OCI-LY7 (cell line): Measurements from ENCODE around the gene THRB. TPM values are rescaled to one million over a fixed set of nuclear protein-coding genes. Genes with fewer than 3 reads are reported as not detected.

ENCODE experiments used
- BruUV-seq: library from RNA; stranded (reverse); fragments of 400-500 nt; replicated peaks from 2 replicates; lab custom pipeline; 2021; lab: Mats Ljungman, UMichigan
- CTCF ChIA-PET: fragments of 300-600 bp; sonication (Branson Sonifier 250); formaldehyde crosslinking; loops from one replicate; lab custom pipeline; 2022; ENCODE audit warnings: antibody characterized with exemption; ENCODE audit not compliant: unreplicated experiment; lab: Charles Lee
- POLR2A ChIA-PET: fragments of 300-600 bp; sonication (Branson Sonifier 250); formaldehyde crosslinking; loops from one replicate; lab custom pipeline; 2022; ENCODE audit warnings: antibody characterized with exemption; lab: Charles Lee
- DNase-seq: peaks from one replicate; pipeline ENCODE4 v3.0.0-alpha.2; 2015; ENCODE audit warnings: low spot score
- H2AFZ ChIP-seq: fragments of 200-600 bp; sonication (generic), shearing (Covaris generic); 2 replicates; pipeline ENCODE4 v1.6.1; 2014; ENCODE audit warnings: mild to moderate bottlenecking, antibody characterized with exemption, low read length, moderate library complexity
- H3K27ac ChIP-seq: fragments of 200-600 bp; sonication (generic); 2 replicates; pipeline ENCODE4 v1.5.1; 2014; ENCODE audit warnings: mixed run types, low read depth, mild to moderate bottlenecking, moderate library complexity, low read length, inconsistent platforms; ENCODE audit not compliant: poor library complexity, severe bottlenecking
- H3K36me3 ChIP-seq: fragments of 200-600 bp; sonication (generic); 2 replicates; pipeline ENCODE4 v1.6.1; 2014; ENCODE audit warnings: mild to moderate bottlenecking, antibody characterized with exemption, low read length, moderate library complexity, mixed read lengths; ENCODE audit not compliant: insufficient read depth
- H3K4me1 ChIP-seq: fragments of 200-600 bp; sonication (generic); 2 replicates; pipeline ENCODE4 v1.5.1; 2014; ENCODE audit warnings: mild to moderate bottlenecking, low read length; ENCODE audit not compliant: insufficient read depth, poor library complexity, severe bottlenecking
- H3K4me2 ChIP-seq: fragments of 200-600 bp; sonication (generic); 2 replicates; pipeline ENCODE4 v1.6.1; 2014; ENCODE audit warnings: mild to moderate bottlenecking, low read length
- H3K4me3 ChIP-seq: fragments of 200-600 bp; sonication (generic); 2 replicates; pipeline ENCODE4 v1.5.1; 2014; ENCODE audit warnings: mild to moderate bottlenecking, low read depth, low read length; ENCODE audit not compliant: poor library complexity, severe bottlenecking
- H3K79me2 ChIP-seq: fragments of 200-600 bp; sonication (generic); 2 replicates; pipeline ENCODE4 v1.6.1; 2016; ENCODE audit warnings: low read depth, mild to moderate bottlenecking, low read length, moderate library complexity, mixed read lengths; ENCODE audit not compliant: insufficient read depth
- H3K9me2 ChIP-seq: fragments of 200-600 bp; sonication (generic); 2 replicates; pipeline ENCODE4 v1.6.1; 2016; ENCODE audit warnings: mild to moderate bottlenecking, low read length, mixed read lengths; ENCODE audit not compliant: insufficient read depth
- H3K9me3 ChIP-seq: fragments of 200-600 bp; sonication (generic); 2 replicates; pipeline ENCODE4 v1.6.1; 2014; ENCODE audit warnings: mild to moderate bottlenecking, mixed run types, low read length, mixed read lengths
- H4K20me1 ChIP-seq: fragments of 200-600 bp; sonication (generic); 2 replicates; pipeline ENCODE4 v1.6.1; 2014; ENCODE audit warnings: mild to moderate bottlenecking, antibody characterized with exemption, low read length, moderate library complexity, mixed read lengths; ENCODE audit not compliant: insufficient read depth
- EZH2phosphoT487 ChIP-seq: fragments of 200-600 bp; sonication (generic); IDR thresholded peaks from 2 replicates; pipeline ENCODE4 v1.6.1; 2018; ENCODE audit warnings: low read depth, borderline replicate concordance, mild to moderate bottlenecking, mixed run types, antibody characterized with exemption, low read length, moderate library complexity, mixed read lengths
- intact Hi-C: fragments of 100-400 bp; cut with micrococcal nuclease; formaldehyde crosslinking; loops from one replicate; pipeline ENCODE4 v1.10.0; 2022; ENCODE audit not compliant: unreplicated experiment
- total RNA-seq, 2 experiments: library from RNA; depleted of rRNA in 1 of 2; stranded (reverse); fragments of >200 nt in 1 of 2; shearing (Covaris generic) in 1 of 2; gene quantifications; 2 replicates each; pipeline ENCODE4 v1.2.3, GENCODE V29; 2014 to 2022
- TF ChIP-seq, protein P1 (sequence below): fragments of 200-600 bp; sonication (generic); conservative IDR thresholded peaks from 2 replicates; pipeline ENCODE4 v1.5.1; 2014; ENCODE audit warnings: mild to moderate bottlenecking, antibody characterized with exemption, low read length, moderate library complexity, mixed read lengths

The THRB gene
- total RNA-seq, 2 experiments from 2014 or later: not detected

DNA sequence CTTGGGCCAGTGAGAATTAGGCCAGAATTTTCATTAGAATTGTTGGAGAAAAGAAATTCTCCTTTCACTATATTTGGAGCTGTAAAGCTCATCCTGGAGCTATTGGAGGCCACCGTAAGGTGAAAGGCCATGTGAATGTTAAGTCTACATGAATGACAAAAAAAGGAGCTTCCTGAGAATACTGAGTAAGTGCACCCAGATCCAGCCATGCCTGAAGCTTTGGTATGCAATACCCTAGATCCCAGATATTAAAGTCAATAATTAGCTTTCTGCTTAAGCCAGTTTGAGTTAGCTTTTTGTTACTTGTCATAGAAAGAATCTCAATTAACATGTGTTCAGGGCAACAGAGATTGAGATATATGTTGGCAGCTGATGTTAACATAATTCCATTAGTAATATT, 377.1 kb downstream of the THRB start:
- H3K27ac ChIP-seq: no peak overlapping the region
- no peaks in the 10 kb centered on the region for H3K36me3 ChIP-seq
- no peaks in the 10 kb centered on the region for H3K4me1 ChIP-seq
- intact Hi-C loops: no loop called here
- POLR2A ChIA-PET: interaction anchor here (0.6 to 1.4 kb wide), 8 partner anchors 9 to 283 kb away, joined by 3 to 9 read pairs (median 3); no protein-coding TSS in a partner anchor
- H4K20me1 ChIP-seq: no peaks in the 10 kb centered on the region
- H3K79me2 ChIP-seq: no peaks in the 10 kb centered on the region
- H2AFZ ChIP-seq: no peak overlapping the region
- no peaks in the 10 kb centered on the region for H3K9me2 ChIP-seq
- H3K9me3 ChIP-seq: no peaks in the 10 kb centered on the region
- no TSS peak for BruUV-seq
- no peak overlapping the region for H3K4me2 ChIP-seq
- TF ChIP-seq, protein P1, sequence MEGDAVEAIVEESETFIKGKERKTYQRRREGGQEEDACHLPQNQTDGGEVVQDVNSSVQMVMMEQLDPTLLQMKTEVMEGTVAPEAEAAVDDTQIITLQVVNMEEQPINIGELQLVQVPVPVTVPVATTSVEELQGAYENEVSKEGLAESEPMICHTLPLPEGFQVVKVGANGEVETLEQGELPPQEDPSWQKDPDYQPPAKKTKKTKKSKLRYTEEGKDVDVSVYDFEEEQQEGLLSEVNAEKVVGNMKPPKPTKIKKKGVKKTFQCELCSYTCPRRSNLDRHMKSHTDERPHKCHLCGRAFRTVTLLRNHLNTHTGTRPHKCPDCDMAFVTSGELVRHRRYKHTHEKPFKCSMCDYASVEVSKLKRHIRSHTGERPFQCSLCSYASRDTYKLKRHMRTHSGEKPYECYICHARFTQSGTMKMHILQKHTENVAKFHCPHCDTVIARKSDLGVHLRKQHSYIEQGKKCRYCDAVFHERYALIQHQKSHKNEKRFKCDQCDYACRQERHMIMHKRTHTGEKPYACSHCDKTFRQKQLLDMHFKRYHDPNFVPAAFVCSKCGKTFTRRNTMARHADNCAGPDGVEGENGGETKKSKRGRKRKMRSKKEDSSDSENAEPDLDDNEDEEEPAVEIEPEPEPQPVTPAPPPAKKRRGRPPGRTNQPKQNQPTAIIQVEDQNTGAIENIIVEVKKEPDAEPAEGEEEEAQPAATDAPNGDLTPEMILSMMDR: no peak
- no peak for TF ChIP-seq EZH2phosphoT487
- no peak for DNase-seq
- CTCF ChIA-PET: no interaction called here
- H3K4me3 ChIP-seq: no peak overlapping the region

DNA sequence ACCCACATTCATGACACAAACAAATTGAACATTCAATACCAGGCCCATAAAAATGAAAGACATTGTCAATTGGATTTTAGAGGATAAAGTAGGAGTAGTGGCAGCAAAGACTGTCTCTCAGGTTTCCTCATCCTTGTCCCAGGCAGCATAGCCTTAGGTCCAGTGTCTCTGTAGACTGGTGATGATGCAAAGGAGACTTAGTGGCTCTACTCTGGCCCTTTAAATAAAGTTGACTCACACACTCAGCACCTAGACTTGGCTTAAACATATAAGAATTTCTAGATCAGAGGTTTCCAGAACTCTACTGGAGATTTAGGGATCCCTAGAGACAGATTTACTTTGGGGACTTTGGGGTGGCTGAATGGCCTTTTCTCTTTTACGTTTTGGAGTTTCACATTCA, 382.9 kb downstream of the THRB start:
- no TSS peak for BruUV-seq
- ChIA-PET POLR2A (no interaction called here), CTCF (no interaction called here)
- H3K79me2 ChIP-seq: no peaks in the 10 kb centered on the region
- H3K4me3 ChIP-seq: no peak overlapping the region
- no peaks in the 10 kb centered on the region for H4K20me1 ChIP-seq
- intact Hi-C loops: no loop called here
- H3K27ac ChIP-seq: no peak overlapping the region
- H3K4me2 ChIP-seq: no peak overlapping the region
- no peaks in the 10 kb centered on the region for H3K9me2 ChIP-seq
- TF ChIP-seq EZH2phosphoT487: no peak
- TF ChIP-seq, protein P1: no peak
- DNase-seq: no peak
- H2AFZ ChIP-seq: no peak overlapping the region
- H3K36me3 ChIP-seq: no peaks in the 10 kb centered on the region
- no peaks in the 10 kb centered on the region for H3K4me1 ChIP-seq
- H3K9me3 ChIP-seq: no peaks in the 10 kb centered on the region

DNA sequence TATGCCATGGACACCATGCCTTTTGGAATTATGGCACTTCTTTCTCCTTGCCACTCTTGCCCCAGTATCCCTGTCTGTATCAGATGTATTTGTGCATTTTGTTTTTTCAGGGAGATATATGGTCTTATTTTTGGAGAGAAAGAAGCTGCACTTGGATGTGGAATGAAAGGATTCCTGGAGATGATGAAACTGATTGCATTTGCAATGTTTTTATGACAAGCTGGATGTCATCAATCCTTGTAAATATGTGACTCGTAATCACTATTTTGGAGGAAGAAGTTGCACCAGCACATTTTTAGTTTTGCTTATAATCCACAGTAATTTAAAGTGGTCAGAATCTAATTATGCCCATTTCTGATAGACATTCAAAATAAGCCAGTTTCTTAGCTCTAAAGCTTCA, 384.6 kb downstream of the THRB start:
- Histone ChIP-seq H3K27ac (no peak overlapping the region), H3K79me2 (no peaks in the 10 kb centered on the region), H3K4me1 (no peaks in the 10 kb centered on the region), H3K9me3 (no peaks in the 10 kb centered on the region), H3K36me3 (no peaks in the 10 kb centered on the region), H4K20me1 (no peaks in the 10 kb centered on the region), H3K4me2 (no peak overlapping the region), H3K4me3 (no peak overlapping the region), H3K9me2 (no peaks in the 10 kb centered on the region), H2AFZ (no peak overlapping the region)
- CTCF ChIA-PET: no interaction called here
- no peak for TF ChIP-seq EZH2phosphoT487
- TF ChIP-seq, protein P1: no peak
- no peak for DNase-seq
- intact Hi-C loops: no loop called here
- BruUV-seq: no TSS peak
- POLR2A ChIA-PET: no interaction called here
